ENCODE results near the gene CAMTA1.

CAMTA1 gene

DNA sequence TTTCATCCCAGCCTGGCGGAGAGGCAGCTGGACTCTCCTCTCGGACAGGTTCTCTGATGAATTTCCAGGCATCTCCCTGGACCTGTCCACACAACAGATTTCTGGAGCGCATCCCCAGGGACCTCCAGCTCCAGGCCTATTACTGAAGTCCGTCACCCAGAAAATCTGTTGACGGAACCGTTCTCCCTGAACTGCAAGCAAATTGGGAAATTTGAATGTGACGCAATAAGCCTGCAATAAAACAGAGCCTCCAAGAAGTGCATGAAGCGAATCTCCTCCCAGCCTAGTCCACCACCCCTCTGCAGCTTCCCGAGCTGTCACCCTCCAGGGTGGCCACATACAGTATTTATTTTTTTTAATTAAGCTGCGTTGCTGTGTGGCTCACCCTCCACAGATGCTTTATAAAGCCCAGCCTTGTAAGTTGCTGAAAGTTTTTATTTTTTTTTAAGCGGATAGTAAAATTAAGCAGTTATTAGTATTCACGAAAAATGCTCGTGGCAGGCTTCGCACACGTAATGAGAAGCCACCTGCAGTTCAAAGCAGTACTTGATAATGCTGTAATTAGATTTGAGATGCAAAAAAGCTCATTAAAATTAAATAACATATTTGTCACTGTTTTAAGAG lies 173.3 kb downstream of the CAMTA1 start:
- no peak for DNase-seq (ENCODE audit: low read depth in 2 of 2)

DNA sequence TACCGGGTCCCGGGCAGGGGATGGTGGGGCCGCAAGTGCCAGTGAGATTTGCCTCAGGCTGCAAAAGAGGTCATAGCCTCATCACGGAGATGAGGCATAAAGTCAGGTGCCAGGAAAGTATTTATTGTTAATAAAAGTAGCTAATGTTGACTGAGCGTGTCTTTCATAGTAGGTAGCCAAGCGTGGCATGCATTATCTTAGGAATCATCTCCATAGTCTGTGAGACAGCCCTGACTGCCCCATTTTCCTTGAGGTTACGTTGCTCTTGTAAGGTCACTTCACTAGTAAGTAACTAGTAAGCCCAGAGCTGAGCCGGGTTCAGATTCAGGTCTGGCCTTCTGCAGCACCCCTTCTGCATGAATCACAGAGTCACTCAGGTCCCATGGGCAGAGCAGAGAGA lies 174.2 kb downstream of the CAMTA1 start:
- DNase-seq (ENCODE audit: low read depth in 2 of 2), result no peak

DNA sequence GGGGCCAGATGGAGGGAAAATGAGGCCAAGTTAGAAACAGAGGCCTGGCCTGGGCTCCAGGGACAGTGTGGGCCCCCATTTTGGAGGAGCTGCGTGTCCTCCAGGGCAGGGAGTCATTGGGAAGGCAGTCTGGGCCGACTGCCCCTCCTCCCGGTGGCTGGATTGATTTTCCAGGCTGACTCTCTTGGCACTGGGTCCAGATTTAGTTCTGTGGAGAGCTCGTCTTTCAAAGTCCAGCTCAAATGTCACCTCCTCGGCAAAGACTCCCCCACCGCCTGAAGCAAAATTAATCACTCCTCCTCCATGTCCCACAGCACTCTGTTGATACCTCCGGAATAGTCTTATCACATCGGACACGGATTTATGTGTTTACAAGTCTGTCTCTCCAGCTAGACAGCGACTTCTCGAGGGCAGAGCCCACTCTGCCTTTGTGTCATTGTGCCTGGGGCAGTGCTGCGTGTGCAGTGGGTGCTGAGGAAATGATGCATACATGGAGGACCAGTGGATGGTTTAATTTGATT lies 175.1 kb downstream of the CAMTA1 start:
- no peak for DNase-seq (ENCODE audit: low read depth in 2 of 2)

DNA sequence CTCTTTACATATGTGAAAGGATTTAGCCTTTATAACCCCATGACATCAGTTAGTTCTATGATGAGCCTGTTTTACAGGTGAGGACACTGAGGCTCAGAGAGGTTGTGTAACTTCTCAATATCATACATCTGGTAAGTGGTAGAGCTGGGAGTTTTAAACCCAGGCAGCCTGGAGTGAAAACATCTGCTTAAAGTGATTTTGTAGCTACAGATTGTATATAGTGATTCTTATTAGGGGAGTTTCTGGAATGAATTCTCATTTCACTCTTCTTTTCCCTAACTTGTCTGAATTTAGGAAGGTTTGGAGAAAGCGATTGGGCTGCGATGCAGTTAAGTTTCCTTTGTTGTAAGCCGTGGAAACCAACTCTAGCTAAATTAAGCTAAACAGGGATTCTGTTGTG lies 175.6 kb downstream of the CAMTA1 start:
- DNase-seq (ENCODE audit: low read depth in 2 of 2), result no peak

DNA sequence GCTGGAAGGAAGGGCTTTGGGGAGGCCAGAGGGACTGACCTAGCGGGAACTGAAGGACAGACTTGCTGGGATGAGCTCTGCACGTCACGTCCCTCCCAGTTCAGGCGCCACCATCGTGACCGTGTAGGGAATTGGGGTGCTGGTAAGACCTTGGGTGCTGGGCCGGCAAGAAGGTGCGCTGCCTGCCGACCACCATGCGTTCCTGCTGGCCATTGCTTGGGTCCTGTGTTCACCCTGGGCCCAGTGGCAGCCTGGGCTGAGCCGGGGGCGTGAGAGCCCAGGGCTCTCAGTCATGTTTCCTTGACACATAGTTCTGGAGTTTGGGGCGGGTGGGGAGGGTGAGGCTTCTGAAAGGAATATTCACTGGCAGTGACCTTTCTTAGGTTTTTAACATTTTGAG lies 176.0 kb downstream of the CAMTA1 start:
- DNase-seq (ENCODE audit: low read depth in 2 of 2), result no peak

DNA sequence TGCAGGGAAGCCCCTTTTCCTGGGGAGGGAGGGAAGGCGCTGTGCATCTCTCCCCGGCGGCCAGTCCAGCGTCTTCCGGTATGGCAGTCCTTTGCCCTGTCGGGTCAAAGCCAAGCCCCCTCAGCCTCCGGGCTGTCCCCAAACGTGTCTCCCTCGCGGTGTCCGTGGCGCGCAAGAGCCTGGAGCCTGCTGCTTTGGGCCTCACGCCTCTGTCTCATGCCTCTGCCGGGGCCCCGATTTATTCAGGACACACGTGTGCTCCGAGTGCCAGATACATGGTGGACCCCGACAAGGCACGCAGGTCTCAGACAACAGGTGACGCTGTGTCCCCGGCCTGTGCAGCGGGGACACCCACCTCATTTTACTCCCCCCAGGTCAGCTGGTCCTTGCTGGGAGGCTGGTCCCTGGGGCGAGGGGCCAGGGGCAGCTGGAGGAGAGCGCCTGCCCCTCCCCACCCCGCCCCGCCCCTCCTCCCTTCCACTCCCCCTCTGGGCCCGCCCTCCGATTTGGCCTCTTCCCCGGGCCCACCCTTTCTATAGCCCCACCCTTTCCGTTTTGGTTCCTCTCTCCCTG lies 176.7 kb downstream of the CAMTA1 start:
- DNase-seq (ENCODE audit: low read depth in 2 of 2), result no peak

DNA sequence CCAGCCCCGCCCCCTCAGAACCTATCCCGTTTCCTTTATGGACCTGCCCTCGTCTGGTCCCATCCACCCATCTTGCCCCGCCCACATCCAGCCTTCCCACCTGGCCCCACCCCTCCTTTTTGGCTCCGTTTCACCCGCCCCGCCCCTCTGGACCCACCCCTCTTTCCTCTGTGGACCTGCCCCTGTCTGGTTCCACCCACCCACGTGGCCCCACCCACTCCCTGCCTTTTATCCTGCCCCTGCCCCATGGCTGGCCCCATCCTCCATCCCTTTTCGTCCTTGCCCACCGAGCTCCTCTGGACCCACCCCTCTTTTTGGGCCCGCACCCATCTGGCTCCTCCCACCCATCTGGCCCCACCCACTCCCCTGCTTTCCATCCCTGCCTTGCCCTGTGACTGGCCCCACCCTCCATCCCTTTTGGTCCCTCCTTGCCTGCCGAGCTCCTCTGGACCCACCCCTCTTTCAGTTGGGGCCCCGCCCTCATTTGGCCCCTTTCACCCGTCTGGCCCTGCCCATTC lies 177.3 kb downstream of the CAMTA1 start:
- DNase-seq (ENCODE audit: low read depth in 2 of 2), result peak; percentile 53 to 78

DNA sequence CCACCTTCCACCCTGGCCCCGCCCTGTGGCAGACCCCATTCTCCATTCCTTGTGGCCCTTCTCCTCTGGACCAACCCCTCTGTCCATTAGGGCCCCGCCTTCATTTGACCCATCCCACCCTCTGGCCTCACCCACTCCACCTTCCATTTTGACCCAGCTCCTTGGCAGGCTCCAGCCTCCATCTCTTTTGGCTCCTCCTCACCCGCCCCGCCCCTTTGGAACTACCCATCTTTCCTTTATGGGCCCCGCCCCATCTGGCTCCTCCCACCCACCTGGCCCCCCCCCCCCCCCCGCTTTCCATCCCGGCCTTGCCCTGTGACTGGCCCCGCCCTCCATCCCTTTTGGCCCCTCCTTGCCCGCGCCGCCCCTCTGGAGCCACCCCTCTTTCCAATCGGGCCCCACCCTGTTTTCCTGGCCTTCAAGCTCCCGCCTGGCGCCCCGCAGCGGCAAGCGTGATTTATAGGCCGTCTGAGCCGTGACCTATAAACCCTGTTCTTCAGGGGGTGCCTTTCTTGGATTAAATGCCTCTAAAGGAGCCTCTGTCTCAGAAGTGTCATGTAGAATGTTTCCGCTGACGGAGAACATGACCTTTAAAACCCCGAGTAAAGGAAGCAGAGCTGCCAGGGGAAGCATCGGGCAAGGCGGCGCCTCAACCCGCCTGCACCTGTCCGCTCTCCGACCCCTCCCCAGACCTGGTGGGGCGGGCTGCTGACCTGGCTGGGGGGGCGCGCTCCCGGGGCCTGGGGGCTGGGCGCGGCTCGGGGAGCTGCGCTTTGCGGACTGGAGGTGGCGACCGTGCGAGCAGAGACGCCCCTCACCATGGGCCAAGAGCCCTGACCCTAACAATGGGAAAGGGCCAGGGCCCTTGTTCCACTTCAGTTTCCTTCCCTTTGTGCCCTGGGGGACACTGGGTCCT lies 178.0 kb downstream of the CAMTA1 start:
- peak; percentile 63 to 79 for DNase-seq (ENCODE audit: low read depth in 2 of 2)

DNA sequence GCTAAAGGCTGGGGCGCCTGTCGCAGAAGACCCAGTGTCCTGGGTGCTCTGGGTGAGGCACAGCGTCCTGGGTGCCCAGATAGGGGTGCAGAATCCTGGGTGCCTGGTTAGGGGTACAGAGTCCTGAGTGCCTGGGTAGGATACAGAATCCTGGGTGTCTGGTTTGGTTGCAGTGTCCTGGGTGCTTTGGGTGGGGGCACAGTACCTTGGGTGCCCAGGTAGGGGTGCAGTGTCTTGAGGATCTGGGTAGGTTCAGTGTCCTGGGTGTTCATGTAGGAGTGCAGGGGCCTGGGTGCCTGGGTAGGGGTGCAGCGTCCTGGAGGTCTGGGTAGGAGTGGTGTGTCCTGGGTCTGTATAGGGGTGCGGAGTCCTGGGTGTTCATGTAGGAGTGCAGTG lies 178.7 kb downstream of the CAMTA1 start:
- DNase-seq (ENCODE audit: low read depth in 2 of 2), result no peak

DNA sequence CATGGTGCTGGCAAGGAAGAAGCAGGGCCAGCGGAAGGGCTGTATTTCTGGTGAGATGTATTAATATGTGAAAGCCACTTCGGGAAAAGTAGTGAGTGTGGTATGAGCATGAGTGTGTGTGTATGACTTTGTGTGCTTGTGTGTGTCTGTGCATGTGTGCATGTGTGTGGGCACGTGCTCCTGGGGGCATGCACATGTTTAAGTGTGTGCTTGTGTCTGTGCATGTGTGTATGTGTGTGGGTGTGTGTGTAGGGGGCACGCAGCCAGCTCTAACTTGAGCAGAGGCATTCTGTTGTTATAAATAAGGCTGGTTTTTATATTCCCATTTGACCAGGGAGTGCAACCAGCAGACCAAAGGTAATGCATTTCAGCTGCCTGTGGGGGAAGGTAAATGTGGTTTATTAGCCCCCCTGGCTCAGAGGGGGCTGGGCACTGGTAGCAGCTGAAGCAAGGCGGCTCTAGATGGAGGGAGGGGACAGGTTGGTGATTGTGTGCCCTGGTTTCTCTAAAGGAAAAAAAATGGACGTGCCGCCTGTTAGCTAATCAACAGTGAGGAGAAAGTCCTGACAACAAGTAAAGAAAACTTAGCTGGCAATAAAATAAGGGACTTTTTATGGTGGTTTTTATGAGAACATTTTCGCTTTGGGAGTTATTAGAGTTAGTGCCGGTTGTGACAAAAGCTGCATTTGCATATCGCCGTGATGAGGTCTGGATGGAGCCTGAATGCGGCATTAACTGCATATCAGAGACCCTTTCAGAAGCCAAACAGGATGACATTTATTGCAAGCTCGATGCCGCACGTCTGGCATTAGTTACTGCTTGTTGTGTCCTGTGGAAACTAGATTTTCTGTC lies 180.1 kb downstream of the CAMTA1 start:
- DNase-seq (ENCODE audit: low read depth in 2 of 2), result no peak

DNA sequence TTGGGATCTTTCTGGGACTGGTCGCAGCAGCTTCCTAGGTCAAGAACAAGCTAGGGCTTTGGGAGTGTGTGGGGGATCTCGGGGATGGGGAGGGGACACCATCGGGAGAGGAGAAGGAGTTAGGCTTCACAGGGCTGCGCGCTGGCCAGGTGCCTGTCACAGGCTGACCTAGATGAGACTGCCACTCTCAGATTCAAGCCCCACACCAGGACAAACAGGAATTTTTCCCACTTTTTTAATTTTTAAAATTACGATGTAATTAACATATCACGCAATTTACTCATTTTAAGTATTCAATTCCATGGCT lies 180.6 kb downstream of the CAMTA1 start:
- DNase-seq (ENCODE audit: low read depth in 2 of 2), result no peak

DNA sequence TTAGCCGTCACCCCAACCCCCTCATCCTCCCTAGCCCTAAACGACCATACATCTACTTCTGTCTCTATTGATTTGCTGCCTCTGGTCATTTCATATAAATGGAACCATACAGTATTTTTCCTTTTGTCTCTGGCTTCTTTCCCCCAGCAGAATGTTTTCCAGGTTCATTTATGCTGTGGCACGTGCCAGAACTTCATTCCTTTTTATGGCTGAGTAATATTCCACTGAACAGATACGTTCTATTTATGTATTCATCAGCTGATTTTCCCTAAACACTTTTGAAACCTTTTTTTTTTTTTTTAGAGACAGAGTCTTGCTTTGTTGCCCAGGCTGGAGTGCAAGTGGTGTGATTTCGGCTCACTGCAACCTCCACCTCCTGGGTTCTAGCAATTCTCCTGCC lies 181.1 kb downstream of the CAMTA1 start:
- no peak for DNase-seq (ENCODE audit: low read depth in 2 of 2)

DNA sequence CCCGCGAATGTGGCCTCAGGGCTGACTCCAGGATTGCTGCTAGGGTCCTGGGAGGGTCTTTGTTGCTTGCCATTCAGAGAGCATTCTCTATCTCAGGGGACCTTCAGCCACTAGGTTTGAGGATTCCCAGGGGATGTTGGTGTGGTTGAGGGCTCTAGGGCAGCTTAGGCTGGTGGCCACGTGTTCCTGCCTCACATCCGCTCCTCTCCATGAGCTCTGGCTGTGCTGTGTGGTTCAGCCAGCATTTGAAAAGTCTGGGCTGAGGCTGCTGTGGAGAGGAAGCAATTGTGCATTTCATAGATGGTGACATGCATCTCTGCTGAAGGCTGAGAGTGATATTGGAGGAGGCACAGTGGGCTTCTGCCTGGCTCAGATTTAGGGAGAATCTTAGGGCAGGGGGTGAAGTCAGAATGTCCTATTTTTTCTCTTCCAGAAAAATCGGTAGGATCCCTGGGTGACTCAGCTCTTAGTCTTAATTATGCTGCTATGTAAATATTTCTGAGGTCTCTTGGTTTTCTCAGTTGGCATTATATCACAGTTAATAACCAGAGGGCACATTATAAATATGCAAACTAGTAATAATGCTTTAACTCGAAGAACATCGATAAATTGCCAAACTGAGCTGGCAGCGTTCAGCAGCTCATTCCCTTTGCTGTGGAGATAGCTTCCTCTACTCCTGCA lies 182.3 kb downstream of the CAMTA1 start:
- DNase-seq (ENCODE audit: low read depth in 2 of 2), result no peak

DNA sequence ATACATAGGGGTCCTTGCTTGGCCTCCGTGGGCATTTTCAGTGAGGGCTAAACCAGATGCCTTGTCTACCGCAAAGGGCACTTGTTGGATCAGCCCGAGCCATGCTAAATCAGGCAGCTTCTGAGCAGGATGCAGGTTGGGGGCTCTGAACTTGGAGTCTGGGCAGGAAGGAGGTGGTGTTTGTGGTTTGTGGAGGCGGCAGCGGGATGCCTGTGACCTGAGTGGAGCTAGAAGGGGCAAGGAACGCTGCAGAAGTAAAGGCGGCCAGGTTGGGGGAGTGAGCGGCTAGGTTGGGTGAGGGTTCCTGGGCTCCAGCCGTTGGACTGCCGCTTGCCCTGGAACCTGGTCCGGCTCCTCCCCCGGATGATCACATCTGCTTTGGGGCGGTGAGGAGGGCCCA lies 183.9 kb downstream of the CAMTA1 start:
- DNase-seq (ENCODE audit: low read depth in 2 of 2), result peak in 1 of 2 donors; percentile 15

DNA sequence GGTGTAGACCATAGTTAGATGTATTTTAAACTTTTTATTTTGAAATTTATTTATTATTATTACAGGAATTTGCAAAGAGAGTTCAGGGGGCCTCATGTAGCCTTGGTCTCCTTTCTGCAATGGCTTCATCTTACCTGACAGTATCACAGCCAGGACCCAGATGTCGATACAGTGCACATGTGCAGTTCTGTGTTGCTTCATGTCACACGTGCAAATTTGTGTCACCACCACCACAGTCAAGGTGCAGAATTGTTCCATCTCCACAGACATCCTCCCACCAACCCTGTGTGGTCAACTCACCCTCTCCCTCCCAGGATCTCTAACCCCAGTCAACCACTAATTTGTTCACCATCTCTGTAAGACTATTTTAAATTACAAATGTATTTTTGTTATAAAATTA lies 184.5 kb downstream of the CAMTA1 start:
- DNase-seq (ENCODE audit: low read depth in 2 of 2), result no peak

DNA sequence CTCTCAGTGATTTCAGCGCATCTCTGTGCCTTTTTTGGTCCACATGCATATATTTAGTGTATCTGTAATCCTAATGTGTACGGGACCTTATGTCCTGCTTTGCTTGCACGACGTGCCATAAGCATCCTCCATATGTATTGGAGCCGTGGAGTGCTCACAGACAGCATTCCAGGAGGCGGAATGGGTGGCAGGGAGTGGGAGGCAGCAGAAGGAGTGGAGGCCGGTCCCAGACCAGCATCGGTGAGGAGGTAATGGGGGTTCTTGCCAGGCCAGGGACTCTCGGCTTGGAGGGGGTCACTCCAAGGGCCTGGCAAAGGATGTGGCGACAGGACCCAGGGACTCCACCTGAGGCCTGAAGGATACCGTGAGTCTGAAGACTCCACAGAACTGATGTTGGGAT lies 185.0 kb downstream of the CAMTA1 start:
- DNase-seq (ENCODE audit: low read depth in 2 of 2), result no peak

DNA sequence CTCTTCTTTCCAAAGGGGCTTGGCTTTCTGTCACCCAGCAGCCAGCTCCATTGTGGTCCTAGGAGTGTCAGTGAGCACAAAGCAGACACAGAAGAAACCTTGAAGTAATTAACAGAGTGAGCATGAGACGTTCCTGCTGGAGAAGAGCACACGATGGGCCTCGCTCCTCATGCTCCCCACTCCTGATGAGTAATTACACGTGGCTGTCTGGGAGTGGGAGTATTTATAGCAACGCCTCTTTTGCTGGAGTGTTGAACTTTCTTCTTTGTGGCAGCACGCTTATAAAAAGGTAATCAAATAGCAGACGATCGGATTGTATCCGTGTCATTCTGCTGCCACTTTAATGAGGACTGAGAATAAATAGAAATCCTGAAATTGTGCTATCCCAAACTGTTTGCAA lies 185.8 kb downstream of the CAMTA1 start:
- DNase-seq (ENCODE audit: low read depth in 2 of 2), result no peak

DNA sequence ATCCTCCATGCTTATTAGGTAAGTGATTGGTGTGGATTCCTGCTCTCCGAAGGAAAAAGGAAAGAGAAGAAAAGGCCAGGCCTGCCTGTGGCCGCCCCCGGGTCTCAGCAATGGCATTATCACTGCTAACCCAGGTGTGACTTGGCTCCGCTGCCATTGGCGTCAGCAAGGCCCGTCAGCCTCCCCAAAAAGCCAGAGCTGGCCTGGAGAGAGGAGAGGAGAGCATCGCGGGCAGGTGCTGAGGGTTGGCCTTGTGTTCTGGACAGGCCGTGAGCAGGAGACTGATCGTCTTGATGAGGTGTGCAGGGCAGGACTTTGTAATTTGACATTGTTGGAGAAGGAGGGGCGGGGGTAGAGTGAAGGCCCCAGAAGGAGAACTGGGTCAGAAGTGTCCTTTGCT lies 186.4 kb downstream of the CAMTA1 start:
- DNase-seq (ENCODE audit: low read depth in 2 of 2), result no peak

DNA sequence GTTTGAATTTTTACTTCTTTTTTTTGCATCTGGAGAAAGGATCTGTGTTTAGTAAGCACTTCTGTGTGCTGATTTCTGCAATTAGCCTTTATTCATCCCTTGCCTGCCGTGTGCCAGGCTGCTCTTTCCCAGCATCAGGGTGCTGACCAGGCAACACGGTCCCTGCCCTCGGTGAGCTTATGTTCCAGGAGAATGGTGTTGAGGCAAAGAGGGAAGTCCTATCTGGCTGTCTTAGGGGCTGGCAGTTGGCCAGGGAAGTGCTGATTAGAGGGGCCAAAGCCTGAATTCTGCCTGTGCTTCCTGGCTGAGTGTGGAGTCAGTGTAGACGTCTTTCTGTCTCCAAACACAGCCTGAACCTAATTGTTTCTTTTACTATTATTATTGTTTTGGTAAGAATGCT lies 187.1 kb downstream of the CAMTA1 start:
- no peak for DNase-seq (ENCODE audit: low read depth in 2 of 2)

DNA sequence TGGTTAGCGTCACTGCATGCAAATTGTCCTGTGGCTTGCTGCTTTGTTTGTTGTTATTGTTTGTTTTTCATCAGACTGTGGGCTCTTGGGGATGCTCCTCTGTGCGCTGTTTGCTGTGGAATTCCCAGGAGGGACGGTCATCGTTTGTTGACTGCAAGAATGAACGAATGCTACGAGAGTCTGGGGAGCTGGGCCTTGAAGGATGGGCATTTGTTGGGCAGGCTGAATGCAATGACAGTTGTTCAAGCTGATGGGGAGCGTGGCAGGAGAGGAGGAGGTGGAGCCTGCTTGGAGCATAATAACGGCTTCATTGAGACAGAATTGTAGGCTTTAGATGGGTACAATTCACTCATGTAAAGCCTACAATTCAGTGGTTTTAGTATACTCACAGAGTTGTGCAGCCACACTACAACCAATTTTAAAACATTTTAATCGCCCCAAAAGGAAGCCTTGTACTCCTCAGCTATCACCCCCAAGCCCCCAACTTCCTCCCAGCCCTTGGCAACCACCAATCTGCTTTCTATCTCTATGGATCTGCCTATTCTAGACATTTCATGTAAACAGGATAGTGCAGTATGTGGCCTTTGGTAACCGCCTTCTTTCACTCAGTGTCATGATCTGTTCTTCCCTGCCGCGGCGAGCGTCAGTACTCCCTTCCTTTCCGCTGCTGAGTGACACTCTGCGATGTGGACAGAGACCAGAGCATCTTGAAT lies 190.2 kb downstream of the CAMTA1 start:
- DNase-seq (ENCODE audit: low read depth in 2 of 2), result no peak

DNA sequence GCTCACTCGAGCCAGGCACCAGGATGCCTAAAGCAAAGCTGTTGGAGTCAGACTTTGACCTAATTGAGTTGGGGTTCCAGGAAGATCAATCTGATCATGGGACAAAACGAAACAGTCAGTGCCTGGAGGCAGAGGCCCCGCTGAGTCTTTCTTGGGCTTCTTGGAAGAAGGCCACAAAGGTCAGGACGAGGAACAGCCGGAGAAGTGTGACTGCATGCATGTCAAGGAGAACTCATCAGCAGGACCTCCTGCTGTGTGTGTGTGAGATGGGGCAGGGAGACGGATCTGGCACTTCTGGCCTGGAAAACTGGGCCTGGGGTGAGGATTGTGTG lies 190.8 kb downstream of the CAMTA1 start:
- DNase-seq (ENCODE audit: low read depth in 2 of 2), result no peak

All from stimulated activated CD4-positive, alpha-beta T cell treated with anti-CD3 and anti-CD28 coated beads, Interleukin-4, amount 100 ng/mL, for 48 hours (primary cell).